ENCODE results near the gene HOXA7. TPM values are rescaled to one million over a fixed set of nuclear protein-coding genes. Genes with fewer than 3 reads are reported as not detected.

Gene HOXA7
- total RNA-seq, 1 experiment from 2014 or later = 0.95 TPM

DNA sequence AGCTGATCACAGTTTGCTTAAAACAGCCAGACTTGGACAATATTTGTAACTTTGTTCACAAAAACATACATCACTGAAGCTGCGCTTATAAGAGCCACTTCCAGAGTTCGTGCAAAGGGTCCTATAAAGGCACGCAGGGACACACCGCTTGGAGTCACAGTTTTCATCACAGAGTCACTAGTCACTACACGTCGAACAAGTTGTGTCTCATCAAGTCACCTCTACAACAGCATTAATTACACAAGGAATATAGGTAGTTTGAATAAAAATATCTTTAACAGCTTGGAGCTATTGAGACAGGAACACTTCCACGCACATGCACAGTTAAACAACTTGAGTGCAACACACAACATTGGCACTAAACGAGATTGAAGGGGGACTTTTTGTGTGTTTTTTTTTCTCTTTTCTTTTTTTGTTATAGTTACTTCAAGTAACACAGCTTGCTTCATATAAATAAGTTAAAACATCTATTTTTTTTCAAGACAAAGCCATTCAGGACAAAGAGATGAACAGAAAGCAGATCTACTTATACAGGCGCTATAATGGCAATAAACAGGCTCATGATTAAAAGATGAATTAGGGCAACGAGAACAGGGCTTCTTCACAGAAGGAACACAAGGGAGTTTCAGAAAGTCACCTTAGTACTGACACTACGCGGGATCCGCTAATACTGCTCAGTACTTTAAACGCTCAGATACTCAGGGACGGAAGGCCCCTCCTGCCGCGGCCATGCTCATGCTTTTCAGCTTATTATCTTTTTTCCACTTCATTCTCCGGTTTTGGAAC lies 15.1 kb downstream of the HOXA7 start:
- DNase-seq = no peak
- Histone ChIP-seq H3K36me3 (peaks cover 23% of the 10 kb centered on the region), H3K27me3 (no peaks in the 10 kb centered on the region), H3K4me3 (no peak overlapping the region), H3K9me3 (no peaks in the 10 kb centered on the region)

DNA sequence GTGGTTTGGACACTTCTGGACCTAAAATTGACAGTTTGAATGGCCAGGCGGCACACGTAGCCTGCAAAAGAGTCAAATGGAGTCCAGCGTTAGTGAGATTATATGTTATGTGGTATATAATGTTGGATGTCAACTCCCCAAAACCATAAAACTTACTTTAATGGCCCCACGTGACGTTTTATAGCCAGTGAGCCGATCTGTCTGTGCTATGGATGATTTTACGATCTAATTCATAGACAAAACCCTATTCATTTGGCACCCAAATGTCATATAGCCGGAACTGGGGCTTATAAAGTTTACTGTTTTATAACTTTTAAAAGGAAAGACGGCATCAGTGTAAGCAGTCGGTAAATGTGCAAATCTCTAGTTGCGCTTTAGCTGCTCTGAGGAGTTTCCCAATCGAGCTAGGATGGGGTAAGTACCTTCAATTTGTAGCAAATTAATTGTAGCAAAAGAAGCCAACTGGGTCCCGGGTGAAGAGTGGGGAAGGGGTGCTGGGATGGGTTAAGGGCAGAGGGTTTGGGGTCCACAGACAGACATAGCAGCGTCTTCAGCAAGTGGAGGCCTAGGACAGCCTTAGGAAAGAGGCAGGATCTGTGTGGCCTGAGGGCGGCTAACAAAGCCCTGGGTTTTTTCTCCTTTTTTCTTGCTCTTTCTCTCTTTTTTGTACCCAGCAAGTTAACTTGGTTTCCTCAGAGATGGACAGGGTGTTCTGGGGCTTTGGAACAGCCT lies 16.2 kb downstream of the HOXA7 start:
- Histone ChIP-seq H3K27me3 (no peaks in the 10 kb centered on the region), H3K36me3 (peaks cover 16% of the 10 kb centered on the region), H3K4me3 (peak overlapping the region; percentile 40), H3K9me3 (no peaks in the 10 kb centered on the region)
- no peak for DNase-seq

DNA sequence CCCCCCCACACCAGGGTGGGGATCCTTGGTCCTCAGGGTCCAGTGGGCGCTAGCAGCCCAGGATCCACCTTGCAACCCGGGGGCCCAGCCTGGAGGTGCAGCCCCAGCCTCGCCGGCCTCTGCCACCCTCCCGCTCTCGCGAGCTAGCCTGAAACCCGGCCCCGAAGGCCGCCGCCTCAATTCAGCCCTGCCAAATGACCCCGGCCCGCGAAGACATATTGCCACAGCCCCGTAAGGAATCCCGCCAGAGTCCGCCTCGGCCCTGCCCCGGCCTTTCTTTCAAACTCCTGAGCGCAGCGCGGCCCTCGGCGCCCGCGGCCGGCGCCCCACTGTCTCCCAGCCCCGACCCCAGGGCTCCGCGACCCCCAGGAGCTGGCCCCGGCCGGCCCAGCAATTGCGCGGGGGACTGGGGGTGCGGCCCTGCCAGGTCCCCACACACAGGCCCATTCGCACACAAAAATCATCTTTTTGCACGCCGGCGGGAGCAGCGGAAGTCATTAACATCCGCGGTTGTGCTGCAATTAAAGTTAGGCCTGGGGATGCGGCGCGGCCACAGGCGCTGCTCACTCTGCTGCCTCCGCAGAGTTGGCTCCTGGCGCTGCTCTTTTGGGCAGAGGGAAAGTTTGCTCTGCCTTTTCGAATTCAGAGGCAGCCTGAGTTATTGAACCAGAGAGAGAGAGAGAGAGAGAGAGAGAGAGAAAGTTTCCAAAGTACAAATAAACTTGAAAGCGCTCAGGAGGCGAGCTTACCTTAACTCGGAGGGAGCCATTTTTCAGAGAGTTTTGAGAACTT lies 16.9 kb downstream of the HOXA7 start:
- Histone ChIP-seq H3K36me3 (peaks cover 13% of the 10 kb centered on the region), H3K9me3 (no peaks in the 10 kb centered on the region), H3K27me3 (no peaks in the 10 kb centered on the region), H3K4me3 (peak overlapping the region; percentile 40)
- peak; percentile 60 for DNase-seq

DNA sequence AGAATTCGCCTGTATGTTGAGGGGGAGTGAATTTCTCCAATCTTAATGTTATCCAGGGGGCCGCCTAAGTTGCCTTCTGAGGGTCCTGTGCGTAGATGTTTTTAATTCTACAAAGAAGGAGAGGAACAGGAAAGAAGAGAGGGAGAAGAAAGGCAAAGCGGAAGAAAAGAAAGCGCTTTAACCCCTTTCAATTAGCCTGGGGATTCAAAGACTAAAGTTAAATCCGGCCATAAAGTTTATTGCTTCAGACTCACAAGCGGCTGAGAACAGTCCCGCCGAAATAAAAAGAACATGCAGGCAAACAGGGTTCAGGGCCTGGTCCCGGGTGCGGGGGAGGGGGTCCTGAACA lies 17.5 kb downstream of the HOXA7 start:
- peak overlapping the region; percentile 40 for H3K4me3 ChIP-seq
- DNase-seq = no peak
- H3K9me3 ChIP-seq = no peaks in the 10 kb centered on the region
- H3K27me3 ChIP-seq = no peaks in the 10 kb centered on the region
- H3K36me3 ChIP-seq = peaks cover 8% of the 10 kb centered on the region

DNA sequence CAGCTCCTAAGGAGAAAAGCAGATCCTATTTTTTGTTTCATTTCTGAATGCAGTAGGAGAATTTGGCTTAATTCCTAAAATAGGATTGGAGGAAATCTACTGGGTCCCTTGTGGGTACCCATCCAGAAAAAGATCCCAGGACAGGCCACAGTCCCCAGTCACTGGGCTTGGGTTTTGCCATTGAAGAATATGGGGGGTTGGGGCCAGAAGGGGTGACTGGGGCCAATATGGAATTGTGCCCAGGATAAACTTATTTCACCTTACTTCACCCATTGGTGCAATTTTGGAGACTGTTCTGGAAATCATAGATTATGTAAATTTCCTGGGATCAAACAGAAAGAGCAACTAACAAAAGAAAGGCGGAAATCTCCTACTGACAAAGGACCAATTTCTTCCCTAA lies 18.0 kb downstream of the HOXA7 start:
- DNase-seq = no peak
- H3K27me3 ChIP-seq = no peaks in the 10 kb centered on the region
- no peaks in the 10 kb centered on the region for H3K9me3 ChIP-seq
- peaks cover 8% of the 10 kb centered on the region for H3K36me3 ChIP-seq
- peak overlapping the region; percentile 40; the same call in 1 of the 2 replicates for H3K4me3 ChIP-seq

DNA sequence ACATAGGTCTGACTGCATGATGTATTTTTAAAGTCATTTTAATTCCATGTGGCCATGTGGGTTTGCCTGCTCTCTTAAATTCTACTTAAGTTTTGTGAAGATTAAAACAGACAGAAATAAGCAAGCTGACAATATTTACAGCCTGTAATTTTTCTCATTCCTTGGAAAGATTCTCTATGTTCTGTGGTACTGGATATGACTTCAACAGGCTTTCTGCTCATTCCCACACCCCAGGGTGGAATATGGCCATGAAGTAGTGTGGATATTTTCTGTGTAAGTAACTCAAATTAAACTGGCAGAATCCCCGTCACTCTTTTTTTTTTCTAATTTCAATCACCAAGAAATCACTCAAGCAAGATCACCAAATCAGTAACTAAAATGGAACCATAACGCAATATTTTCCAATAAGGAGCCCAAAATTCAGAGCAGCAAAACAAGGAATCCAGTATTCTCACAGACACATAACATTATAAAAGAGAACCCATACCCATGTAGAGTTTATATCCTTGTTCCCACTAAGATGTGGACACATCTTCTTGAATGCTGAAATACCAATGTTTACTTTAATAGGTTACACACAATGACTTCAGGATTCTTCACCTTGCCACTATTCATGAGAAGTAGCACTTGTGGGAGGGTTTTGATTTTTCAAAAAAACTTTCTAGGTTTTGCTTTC lies 18.7 kb downstream of the HOXA7 start:
- Histone ChIP-seq H3K9me3 (no peaks in the 10 kb centered on the region), H3K27me3 (no peaks in the 10 kb centered on the region), H3K4me3 (peak overlapping the region; percentile 4; the same call in 1 of the 2 replicates), H3K36me3 (peaks cover 8% of the 10 kb centered on the region)
- DNase-seq = no peak

DNA sequence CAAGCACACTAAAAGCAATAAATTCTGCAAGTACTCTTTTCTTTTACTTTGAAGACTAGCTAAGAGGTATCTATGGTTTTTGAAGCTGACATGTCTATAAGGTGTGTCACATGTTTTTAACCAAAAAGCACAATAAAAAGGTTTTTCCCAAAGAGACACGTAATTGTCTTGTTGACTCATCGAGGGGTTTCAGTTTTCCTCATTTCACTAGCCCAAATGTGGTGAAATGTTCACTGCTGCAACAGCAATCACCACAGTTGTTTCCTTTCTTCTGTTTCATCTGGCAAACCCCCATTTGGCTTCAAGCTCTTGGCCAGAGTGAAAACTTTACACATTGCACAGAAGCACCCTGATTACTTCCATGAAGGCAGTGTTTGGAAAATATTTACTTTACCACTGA lies 22.1 kb downstream of the HOXA7 start:
- H3K4me3 ChIP-seq = no peak overlapping the region
- peak; percentile 73 for DNase-seq
- no peaks in the 10 kb centered on the region for H3K9me3 ChIP-seq
- H3K36me3 ChIP-seq = no peaks in the 10 kb centered on the region; the same call in 1 of the 2 replicates
- no peaks in the 10 kb centered on the region for H3K27me3 ChIP-seq

DNA sequence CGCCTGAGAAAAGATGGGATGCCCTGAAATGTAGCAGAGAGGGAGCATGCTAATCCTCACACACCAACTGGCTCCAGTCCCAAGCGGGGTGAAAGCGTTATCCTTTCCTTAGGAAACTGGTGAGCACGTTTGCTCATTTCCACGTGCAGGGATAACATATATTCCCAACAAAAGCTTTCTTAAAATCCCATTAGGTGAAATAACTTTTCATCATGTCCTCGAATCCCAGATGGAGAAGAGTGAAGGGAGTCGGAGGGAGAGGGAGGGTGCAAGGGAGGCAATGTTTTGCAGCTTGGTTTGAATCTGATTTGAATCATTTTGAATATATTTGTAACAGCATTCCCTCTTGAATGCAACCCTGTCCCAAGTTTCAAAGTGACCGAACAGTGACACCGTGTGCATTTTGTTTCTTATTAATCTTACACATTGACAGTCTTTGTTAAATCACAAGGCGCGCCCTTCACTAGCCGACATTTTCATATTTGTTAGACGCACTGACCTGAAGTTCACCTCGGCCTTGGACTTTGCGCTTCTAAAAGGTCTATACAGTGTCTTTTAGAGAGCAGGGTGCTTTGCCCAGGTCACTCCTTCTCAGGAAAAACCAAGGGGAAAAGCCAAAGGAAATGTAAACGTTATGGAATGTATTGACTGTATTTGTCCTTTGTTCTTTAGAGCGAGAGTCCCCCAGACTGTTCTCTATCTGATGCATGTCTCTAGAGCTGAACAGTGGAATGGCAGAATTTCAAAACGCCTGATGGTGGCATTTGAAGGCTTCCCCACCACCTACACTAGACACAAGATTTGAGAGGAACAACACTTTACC lies 22.9 kb downstream of the HOXA7 start:
- no peak overlapping the region for H3K4me3 ChIP-seq
- H3K9me3 ChIP-seq = no peaks in the 10 kb centered on the region
- no peaks in the 10 kb centered on the region for H3K27me3 ChIP-seq
- DNase-seq = no peak
- H3K36me3 ChIP-seq = peaks cover 7% of the 10 kb centered on the region; the same call in 1 of the 2 replicates

DNA sequence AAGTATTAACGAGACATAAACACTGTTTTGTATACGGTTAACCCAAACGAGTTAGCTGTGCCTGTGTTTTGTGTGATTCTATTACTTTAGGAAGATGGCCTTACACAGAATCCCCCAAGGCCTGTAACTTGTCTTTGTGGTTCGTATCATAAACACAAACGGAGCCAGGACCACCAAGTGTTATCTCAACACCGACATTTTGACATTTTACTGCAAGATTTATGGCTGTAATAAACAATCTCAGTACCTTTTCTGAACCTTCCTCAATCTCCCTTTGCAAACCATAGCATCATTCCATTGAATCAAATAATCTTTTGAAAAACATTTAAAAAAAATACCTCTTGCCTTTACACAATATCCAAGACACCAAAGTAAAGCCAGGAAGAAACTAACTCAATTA lies 23.5 kb downstream of the HOXA7 start:
- Histone ChIP-seq H3K9me3 (no peaks in the 10 kb centered on the region), H3K36me3 (peaks cover 10% of the 10 kb centered on the region; the same call in 1 of the 2 replicates), H3K4me3 (no peak overlapping the region), H3K27me3 (no peaks in the 10 kb centered on the region)
- no peak for DNase-seq

DNA sequence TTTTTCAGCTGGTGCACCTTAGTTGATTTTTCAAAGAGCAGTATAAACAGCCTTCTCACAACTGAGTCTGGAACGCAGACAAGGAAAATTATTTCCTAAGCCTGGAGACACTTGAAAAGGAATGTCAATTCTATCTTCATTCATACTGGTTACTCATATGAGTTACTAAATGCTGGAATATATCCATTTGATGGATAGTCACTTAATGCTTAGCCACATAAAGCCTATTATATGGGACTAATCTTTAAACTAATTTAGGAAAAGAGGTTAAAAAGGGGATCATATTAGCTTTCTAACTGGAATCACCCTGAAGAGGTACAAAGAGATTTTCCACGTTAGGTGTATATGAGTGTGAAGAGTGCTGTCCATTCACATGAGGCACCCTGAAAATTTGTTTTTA lies 24.3 kb downstream of the HOXA7 start:
- Histone ChIP-seq H3K36me3 (peaks cover 10% of the 10 kb centered on the region; the same call in 1 of the 2 replicates), H3K27me3 (no peaks in the 10 kb centered on the region), H3K4me3 (no peak overlapping the region), H3K9me3 (no peaks in the 10 kb centered on the region)
- no peak for DNase-seq

DNA sequence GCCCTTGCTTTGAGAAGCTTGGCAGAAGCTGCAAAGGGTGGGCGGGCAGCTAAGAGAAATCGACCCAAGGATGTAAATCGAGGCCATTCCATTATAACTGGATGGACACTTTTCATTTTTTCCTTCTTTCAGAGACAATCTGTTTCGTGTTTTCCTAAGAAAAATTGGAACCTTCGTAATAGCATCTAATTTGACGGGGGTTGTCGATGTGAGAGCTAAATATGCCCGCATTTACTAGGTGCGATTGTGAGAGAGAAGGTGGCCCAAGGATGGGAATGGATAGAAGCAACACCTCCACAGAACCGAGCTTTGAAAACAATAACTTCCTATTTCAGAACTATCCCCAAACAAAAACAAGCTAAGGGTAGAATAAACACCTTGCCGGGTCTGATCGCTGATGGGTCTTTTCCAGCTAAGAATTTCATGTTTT lies 25.1 kb downstream of the HOXA7 start:
- no peak for DNase-seq
- Histone ChIP-seq H3K4me3 (peak overlapping the region; percentile 66), H3K27me3 (no peaks in the 10 kb centered on the region), H3K9me3 (no peaks in the 10 kb centered on the region), H3K36me3 (peaks cover 10% of the 10 kb centered on the region; the same call in 1 of the 2 replicates)

DNA sequence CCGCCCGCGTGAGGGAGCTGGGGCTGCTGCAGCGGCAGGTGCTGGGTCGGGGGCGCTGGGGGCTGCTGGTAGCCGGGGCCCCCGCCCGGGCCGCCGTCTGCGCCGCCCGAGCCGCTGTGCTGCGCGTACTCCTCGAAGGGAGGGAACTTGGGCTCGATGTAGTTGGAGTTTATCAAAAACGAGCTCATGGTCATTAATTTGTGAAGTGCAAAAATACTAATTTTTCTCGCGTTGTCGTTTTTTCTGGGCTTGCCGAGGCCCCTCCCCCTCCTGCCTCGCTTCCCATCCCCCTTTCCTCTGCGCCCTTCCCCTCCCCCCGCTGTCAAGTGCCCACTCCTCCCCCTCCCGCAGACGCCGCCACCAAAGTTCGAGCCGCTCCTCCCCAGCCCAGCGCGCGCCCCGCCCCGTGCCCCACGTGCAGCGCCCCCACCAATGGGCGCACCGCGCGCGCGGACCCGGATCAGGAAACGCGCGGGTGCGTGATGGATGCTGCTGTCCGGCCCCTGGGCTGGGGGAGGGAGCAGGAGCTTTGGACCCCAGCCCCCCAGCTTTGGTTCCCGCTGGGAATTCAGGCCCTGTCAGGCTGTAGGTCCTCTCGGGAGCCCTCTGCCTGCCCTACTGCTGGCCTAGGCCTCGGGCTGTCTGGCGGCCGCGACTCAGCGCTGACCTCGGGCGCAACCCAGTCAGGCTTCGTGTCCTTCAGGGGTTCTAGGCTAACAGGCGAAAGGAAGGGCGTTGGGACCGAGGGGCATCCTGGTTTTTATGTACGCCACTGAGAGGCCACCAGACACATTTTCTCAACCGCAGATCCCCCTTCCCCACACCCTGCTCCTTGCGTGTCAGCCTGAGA lies 25.7 kb downstream of the HOXA7 start, which contains the start of gene HOXA4:
TSS of gene HOXA4 (minus strand) at position 218 of the 850 bp plus-strand sequence. CDS start at position 194, 24 bp downstream.
- DNase-seq = peak; percentile 93
- no peaks in the 10 kb centered on the region for H3K9me3 ChIP-seq
- peaks cover 10% of the 10 kb centered on the region; the same call in 1 of the 2 replicates for H3K36me3 ChIP-seq
- H3K27me3 ChIP-seq = no peaks in the 10 kb centered on the region
- H3K4me3 ChIP-seq = peak within 1 kb of the TSS; percentile 66

DNA sequence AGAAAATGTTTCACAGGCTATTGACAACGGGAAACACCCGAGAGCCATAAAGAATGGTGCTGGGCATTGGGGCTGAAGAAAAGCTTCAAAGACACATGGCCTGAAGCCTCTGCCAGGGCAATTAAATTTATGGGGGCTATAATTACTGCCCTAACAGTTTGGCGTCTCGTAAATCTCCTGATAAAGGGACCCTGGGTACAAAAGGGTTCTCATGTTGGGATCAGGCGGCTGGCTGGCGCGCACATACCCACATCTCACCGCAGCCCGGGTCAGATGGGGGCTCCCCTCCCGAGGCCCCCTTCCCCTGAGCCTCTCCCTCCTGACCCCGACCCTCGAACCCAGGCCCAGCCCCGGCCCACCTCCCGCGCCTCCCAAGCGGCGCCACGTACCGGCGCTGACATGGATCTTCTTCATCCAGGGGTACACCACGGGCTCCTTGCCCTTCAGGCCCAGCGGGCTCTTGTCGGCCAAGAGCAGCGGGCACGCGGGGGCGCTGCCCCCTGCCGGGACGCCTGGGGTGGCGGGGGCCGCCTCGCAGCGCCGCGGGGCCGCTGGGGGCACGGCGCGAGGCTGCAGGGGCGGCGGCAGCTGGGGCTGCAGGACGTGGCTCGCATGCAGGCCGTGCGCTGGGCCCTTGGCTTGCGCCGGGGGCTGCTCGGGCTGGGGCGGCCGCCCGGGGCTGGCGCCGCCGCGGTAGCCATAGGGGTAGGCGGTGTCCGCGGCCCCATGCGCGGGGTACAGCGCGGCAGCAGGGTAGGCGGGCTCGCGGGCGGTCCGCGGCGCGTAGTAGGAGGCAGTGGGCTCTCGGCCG lies 26.5 kb downstream of the HOXA7 start:
- Histone ChIP-seq H3K27me3 (no peaks in the 10 kb centered on the region), H3K4me3 (peak overlapping the region; percentile 66), H3K9me3 (no peaks in the 10 kb centered on the region), H3K36me3 (peaks cover 10% of the 10 kb centered on the region; the same call in 1 of the 2 replicates)
- peak; percentile 63 for DNase-seq
